Hypothalamus (tissue), 51 donors: ENCODE measurements around the gene PAPOLA.

ENCODE experiments used
- DNase-seq, 51 donors: peaks; one replicate each; lab custom pipeline; 2025; lab: John Stamatoyannopoulos, UW

Gene PAPOLA

DNA sequence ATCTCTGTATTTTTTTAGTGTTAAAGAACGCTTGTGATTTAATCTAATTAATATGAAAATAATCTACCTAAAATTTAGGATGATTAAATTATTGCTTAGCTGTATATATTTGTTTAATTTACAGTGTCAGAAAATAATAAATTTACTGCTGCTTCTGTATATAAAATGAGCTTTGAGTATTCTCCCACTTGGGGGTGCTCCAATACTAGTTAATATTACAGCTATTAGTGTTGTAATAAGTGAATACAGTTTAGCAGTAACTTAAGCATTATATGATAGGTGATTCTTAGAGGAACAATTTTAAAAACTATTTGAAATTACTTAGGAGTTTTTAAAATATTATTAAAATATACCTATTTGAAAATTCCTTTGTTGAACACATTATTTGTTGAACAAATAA lies 62.2 kb downstream of the PAPOLA start:
- no peak for DNase-seq

DNA sequence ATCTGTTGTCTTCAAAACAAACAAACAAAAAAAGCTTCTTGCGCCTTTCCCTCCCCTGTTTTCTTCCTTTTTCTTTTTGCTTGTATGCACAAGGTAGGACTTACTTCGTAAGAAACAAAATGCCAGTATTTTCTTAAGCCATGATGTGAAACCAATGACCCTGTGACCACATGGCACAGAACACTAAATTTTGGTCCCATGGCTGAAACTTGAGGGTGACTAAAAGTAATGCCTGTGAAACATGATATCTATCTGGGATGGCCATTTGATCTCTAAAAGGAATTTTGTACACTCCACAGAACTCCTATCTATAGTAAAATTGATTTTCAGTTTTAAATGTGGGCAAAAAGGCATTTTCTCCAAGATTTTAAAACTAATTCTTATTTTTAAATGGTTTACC lies 63.6 kb downstream of the PAPOLA start:
- no peak for DNase-seq

DNA sequence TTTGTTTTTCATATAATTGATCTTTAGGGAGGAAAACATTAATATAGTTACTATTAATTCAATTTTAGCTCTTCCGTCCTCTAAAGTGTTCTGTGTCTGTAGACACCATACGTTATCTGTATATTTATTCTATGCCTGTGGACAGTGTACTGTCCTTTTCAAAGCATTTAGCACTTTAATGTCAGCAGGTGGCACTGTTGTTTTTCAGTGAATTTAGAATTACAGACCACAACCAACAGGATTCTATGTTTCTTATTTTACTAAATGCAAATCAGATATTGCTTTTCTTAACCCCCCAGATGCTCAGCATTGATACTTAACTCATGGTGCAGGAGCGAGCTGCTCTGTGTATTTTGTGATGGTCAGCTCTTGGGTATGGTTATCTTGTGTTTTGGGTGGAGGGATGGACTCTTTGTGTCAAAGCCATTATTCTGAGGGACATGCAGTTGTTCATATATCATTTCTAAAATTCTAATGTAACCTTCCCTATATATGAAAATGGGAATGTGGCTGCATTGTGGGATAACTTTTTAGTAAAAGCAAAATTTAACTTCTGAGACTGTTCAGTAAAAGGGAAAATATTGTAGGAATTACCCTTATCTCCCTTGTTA lies 65.2 kb downstream of the PAPOLA start:
- peak in 2 of 51 donors; percentile 4 to 65 for DNase-seq

DNA sequence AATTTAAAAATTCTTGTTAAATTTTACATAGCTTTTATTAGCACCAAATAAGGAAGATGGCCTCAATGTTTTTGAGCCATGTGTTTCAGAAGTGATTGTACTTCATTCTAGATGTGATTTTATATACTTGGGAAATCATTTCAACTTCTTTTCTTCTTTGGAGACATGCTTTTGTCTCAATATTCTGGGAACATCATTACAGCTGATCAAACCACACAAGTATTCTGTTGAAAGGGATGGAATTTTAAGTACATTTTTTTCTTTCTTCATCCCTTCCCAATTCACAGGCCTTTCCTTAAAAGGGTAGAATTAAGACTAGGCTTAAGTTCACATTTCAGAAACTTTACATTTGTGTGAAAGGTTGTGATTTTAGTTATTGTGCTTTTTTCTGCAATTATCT lies 66.4 kb downstream of the PAPOLA start:
- no peak for DNase-seq

DNA sequence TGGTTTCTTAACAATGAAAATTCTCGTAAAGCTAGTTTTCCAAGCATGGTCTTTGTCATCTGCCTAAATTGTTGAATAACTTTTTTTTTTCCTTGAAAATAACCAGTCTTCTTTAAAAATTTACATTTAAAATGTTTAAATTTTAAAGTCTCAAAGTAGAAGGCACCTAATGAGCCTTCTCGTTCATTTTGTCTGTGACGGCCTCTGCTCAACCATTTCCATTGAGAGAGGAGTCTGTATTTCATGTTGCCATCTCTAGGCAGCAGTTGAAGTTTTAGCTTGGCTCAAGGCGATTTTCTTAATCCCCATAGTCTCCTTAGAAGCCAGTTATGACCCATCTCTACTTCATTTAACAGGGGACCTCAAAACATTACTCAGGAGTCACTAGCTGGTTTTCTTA lies 69.1 kb downstream of the PAPOLA start:
- DNase-seq: no peak

DNA sequence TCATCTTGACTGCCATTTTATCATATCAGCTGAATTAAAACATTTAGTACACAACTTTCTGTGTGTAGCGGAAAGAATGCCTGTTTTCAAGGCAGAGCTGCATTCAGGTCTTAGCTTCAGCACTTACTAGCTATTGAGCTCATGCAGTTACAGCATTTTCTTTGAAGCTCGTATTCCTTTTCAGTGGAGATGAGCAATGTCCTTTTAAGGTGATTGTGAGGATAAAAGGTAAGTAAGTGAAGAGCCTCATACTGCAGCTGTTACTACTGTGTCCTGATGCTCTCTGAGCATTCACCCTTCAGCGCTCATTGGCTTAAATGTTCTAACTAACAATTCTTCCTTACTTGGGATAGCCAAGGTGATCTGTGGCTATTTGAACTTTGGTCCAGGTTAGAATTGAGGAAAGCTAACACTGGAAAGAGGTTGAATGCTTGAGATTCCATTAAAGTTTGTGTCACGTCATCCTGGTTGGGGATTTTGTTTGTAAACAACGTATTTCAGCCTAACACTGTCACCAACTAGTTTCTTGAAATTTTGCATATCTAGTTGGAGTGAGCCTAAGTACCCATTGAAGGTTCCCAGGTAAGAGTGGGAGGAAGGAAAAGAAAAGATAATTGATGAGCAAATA lies 71.4 kb downstream of the PAPOLA start:
- no peak for DNase-seq

DNA sequence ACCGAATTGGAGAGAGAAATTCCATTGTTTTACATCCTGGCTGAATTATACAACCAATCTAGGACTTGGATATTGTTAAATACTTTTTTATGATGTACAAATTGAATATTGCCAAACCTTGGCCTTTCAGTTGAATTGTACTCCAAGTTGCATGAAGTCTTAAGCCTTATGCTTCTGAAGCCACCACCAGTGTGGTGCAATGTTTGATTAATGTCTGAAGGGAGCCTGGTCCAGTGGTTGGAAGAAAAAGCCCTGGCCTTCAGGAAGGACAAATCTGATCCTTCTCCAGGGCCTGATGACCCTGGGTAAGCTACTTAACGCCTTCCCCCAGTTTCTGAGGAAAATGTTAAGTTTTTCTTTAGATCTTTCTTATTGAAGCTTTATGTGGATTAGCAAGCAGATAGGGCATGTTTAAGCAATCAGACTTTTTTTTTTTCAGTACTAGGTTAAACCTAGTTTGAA lies 72.0 kb downstream of the PAPOLA start:
- no peak for DNase-seq

DNA sequence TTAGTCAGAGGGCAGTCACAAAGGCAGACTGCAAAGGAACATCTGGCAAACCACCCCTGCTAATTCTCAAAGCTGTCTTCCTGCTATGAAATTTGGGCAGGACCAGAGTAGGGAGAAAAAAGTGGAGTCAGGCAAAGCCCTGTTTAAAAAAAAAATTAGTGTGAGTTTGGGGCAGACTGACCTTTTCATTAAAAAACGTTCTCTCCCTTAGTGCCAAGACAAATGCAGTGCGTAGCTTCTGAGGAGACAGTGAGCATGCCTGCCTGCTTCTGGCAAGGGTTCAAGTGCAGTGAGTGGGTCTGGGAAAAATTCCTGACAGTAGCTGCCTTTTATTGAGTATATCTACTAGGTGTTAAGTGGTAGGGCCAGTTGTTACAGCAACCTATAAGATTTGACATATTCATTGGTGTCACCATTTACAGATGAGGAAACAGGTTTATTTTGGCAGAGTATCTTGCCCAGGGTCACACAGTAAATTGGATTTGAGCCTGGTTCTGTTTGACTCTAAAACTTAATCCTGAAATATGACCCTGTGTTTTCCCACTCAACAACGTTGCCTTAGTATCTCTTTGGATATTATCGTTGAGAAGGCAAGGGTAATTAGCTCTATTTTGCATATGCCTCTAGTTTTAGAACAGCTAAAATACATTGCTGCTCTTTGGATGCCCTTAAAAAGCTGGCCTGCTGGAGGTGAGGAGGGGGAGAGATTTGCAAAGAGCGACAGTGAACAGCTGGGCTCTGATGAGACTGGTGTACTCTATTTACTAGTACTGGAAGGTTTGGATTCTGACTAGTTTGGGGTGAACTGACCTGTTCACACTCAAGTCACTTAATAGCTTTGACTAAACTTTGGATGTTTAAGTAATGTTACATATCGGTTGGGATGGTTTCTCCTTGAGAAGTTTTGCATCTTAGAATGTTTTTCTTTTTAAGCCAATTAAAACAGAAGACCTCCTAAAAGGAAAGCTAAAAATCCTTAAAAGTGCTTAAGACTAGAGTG lies 72.8 kb downstream of the PAPOLA start:
- DNase-seq: no peak

DNA sequence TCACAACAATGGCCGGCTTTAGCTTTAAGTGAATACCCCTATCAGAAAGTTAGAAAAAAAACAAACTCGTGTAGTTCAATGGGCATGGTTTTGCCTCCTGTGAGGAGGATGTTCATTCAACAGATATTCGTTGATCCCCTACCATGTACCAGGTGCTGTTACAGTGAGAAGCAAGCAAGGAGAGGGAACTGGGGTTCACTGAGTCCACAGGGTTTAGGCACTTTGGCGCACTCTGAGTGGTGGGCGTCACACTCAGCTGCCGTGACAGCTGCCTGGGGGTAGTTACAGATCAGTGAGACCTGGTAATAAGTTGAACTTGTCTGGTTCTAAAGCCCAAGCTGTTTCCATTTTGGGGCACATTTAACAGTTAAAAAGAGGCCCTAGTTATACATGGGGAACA lies 74.2 kb downstream of the PAPOLA start:
- DNase-seq: no peak

DNA sequence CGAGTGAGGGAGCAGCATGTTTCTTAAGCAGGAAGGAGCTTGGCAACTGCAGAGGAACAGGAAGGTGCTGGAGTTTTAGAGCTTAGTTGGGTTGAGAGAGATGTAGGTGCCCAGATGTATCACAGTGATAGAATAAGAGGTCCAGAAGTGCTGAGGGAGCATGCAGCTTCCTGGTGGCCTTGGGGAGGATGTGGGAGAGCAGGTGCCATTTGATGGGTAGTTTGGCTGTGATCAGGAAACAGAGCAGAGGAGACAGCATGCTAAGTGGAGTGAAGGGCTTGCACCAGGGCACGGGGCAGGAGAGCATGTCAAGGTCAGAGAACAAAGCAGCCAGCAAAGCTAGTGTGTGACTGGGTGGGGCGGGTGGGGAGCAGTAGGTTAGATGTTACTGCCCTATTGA lies 74.8 kb downstream of the PAPOLA start:
- DNase-seq: no peak

DNA sequence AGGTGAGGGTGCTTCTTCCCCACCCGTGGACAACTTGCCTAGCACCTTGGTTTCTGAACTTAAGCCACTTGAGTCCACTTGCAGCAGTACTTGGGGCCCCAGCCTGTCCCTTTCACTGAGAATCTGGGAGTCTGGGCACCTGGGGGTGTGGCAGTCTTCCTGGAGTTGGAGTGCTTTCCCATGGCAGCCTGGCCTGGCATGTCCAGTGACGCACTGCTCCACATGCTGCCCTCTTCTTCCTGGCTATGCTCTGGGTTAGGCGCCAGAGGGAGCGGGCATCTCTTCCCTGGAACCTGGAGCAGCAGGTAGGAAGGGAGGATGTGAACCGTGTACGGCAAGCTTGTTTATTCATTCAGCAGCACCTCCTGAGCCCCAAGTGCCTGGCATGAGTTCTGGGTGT lies 76.4 kb downstream of the PAPOLA start:
- no peak for DNase-seq

DNA sequence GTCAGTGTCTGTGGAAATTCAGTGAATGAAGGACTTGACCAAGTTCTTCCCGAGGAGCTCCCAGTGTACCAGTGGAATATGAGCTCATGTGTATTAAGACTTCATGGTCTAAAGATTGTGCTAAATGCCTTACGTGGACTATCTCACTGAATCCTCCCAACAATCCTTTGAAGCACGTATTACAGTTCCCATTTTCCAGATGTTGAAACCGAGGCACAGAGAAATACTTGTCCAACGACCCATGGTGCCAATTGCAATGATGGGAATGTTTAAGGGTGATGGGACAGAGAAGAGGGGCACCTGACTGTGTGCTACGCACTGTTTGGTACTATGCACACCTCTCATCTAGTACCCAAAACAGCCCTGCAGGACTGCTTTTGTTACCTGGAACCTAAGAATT lies 77.2 kb downstream of the PAPOLA start:
- DNase-seq: no peak

DNA sequence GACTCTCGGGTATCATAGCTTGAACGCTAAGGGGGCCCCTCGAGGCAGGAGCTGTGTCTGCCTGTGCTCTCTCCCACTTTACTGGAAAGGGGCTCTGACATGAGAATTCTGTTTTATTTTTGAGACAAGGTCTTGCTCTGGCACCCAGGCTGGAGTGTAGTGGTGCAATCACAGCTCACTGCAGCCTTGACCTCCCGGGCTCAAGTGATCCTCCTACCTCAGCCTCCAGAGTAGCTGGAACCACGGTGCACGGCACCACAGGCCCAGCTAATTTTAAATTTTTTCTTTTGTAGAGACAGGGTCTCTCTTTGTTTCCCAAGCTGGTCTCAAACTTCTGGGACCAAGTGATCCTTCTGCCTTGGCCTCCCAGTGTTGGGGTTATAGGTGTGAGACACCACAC lies 77.7 kb downstream of the PAPOLA start:
- no peak for DNase-seq

DNA sequence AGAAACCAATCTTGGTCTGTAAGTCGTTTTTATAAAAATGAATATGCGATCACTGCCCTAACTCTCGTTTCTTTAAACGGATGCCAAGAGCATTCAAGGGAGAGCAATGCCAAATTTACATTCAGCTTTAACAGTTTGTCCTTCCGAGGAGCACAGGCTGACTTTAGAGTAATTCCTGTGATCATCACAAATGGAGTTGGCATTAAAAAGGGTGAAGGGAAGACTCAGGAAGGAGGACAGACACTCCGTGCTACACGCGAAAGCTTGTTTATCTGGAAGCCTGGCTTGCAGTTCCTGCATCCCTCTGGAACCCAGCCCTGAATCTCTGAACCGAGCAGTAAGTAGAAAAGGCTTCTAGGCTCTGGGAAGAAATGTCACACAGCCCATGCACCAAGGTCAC lies 78.4 kb downstream of the PAPOLA start:
- DNase-seq: no peak

DNA sequence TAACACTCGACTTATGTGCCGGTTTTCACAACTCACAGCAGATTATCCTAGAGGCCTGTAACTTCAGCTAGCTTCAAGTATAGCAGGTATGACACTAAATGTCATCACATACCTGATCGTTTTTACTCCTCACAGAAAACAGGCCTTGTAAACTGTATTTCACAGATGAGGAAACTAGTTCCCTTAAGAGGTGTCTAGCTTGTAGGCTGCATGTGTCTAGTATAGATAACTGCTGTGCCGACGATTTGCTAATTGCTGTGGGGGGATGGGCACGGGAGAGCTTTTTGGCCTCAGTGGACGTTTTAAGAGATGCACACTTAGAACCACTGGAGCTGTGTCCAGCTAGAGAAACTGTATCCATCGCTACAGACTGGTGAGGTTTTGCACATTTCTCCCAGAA lies 78.8 kb downstream of the PAPOLA start:
- no peak for DNase-seq

DNA sequence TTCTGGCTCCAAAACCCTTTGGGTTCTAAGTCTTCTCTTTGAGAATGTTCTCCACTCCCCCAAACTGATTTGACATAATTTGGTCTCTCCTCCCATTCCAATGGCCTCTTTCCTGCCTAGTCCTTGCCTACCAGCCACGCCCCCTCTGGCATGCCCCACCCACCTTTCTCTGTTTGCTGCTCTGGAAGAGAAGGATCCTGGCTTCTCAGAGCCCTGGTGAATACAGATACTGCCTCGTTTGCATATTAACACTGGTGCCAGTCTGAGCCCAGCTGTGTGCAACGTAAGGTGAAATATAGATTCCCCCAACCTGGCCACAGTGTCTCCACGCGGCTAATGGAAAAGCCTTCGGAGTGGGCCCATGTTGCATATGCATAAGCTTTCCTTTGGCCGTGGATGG lies 79.7 kb downstream of the PAPOLA start:
- no peak for DNase-seq

DNA sequence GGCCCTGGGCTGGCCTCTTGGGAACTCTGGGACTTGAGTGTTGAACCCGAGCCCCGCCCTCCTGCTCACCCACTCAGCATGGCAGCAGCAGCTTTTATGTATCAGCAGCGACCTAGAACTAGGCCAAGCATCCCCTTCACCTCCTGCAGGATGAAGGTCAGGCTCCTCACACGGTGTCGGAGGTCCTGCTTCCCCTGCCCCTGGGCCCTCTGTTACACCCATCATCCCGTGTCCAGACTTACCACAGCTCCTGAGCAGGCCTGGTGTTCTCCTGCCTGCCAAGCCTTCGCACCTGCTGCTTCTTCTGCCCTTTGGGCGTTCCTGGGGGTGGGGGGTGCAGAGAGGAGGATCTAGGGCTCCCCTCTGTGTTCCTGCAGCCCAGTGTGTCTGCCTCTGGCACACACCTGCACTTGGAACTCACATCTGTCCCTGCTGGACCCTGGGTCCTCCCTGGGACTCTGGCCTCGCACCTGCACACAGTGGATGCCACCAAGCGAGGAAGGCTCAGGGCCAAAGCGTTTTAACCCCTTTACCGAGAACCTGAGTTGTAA lies 80.3 kb downstream of the PAPOLA start:
- no peak for DNase-seq

DNA sequence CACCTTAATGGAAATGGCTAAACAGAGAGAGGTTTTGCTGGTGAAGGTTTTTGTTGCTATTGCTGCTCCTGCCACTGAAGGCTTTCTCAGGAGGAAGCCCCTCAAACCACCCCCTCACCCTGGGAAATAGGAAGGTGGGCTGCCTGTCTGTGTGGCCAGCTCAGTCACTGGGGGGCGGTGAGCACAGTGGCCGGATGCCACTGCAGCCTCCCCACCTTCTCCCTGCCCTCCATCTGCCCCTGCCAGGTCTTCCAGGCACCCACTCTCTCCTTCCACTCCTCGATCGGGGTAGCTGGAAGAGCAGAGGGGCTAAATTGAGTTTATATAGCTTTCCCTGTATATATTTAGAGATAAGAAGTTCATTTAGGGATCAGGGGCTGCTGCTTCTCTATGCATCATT lies 80.8 kb downstream of the PAPOLA start:
- no peak for DNase-seq

DNA sequence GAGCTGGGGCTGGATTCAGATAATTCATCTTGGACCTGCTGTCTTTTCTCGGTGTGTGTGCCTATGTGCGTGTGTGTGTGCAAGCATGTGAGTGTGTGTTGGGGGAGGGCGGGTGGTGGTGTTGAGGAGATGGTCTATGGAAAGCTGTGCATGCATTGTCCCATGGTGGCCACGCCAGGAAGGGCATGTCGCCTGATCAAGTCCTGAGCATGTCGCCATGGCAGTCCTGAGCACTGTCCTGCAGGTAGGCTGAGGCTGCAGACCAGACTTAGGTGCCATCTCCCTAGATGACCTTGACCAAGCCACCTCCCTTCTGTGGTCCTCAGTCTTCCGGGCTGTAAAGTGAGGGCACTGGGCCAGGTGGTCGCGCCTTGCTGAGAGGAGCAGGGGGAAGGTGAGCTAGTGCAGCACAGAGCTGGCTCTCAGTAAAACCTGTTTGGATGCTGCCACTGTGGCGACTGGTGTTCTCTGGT lies 81.4 kb downstream of the PAPOLA start:
- no peak for DNase-seq

DNA sequence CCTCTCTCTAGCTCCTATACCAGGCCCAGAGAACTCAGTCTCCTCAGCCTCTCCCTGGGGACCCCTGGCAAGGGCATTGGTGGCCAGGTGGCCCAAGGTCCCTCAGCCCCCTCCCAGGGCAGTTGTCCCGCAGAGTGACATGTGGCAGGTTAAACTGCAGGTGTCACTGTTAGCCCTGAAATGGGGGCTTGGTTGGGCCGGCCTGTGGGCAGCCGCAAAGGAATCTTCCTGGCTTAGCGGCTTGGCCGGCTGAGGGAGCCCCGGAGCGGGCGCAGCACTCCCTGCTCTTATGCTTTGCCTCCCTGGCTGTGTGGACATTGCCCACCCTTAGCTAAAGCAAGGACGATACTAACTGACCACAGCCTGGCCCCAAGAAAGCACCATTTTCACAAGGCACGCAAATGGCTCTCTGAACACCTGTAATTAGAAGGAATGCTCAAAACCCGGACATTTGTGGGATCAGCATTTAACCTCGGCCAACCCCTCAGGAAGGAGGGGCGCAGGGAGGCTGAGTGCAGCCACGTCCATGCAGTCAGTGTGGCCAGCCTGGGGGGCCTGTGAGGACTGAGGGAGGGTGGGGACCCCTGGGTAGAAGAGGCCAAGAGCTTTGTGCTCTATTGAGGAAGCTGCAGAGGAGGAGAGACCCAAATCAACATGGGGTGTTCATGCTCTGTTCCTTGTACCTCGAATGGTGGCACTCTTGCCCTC lies 82.2 kb downstream of the PAPOLA start:
- DNase-seq: peak in 16 of 51 donors; percentile 4 to 45 (median 18)
